ENCODE measurements around the gene MSL2. TPM values are rescaled to one million over a fixed set of nuclear protein-coding genes. Genes with fewer than 3 reads are reported as not detected.
"Not testable (repeated sequence)": the region's sequence is repeated elsewhere in the genome, so short reads cannot be mapped to it uniquely, and the experiment has no call there.

Gene MSL2
- total and polyA plus RNA-seq, 9 donors, result 14.3 to 47.9 (median 39.4) TPM

DNA sequence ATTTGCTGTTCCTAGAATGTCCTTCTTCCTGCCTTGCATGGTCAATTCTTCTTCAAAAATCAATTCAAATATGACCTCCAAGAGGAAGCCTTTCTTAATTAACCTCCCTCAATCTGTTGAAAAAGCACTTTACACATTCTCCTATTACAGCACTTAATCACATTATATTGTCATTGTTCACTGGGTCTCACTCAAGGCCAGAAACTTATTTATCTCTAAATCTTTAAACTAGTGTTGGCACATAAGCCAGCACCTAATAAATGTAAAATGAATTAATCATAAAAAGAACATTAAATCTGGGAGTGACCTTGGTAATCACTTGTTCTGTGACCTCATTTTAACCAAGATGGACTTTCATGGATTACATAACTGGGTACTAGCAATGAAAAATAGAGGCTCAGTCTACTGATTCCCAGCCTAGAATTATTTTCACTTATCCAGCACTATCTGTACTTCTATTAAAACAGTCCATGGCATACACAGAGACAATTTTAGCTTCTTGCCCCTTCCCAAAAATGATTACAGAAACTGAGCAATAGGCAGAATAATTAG is 22.1 kb downstream of the MSL2 start:
- TF ChIP-seq, protein P1, sequence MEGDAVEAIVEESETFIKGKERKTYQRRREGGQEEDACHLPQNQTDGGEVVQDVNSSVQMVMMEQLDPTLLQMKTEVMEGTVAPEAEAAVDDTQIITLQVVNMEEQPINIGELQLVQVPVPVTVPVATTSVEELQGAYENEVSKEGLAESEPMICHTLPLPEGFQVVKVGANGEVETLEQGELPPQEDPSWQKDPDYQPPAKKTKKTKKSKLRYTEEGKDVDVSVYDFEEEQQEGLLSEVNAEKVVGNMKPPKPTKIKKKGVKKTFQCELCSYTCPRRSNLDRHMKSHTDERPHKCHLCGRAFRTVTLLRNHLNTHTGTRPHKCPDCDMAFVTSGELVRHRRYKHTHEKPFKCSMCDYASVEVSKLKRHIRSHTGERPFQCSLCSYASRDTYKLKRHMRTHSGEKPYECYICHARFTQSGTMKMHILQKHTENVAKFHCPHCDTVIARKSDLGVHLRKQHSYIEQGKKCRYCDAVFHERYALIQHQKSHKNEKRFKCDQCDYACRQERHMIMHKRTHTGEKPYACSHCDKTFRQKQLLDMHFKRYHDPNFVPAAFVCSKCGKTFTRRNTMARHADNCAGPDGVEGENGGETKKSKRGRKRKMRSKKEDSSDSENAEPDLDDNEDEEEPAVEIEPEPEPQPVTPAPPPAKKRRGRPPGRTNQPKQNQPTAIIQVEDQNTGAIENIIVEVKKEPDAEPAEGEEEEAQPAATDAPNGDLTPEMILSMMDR (IDR thresholded peaks at IDR 0.05), result no peak
- no peak for TF ChIP-seq EP300 (IDR thresholded peaks at IDR 0.05)
- no peak for TF ChIP-seq POLR2A (IDR thresholded peaks at IDR 0.05)
- Histone ChIP-seq H3K9me3 (no peaks in the 10 kb centered on the region), H3K27ac (no peak overlapping the region), H3K4me1 (ENCODE audit: insufficient read depth) (peaks cover 1% of the 10 kb centered on the region), H3K36me3 (no peaks in the 10 kb centered on the region), H3K27me3 (no peaks in the 10 kb centered on the region), H3K4me3 (no peak overlapping the region)
- no peak for DNase-seq
- intact Hi-C loops (cut with DNase I), result no loop called here

DNA sequence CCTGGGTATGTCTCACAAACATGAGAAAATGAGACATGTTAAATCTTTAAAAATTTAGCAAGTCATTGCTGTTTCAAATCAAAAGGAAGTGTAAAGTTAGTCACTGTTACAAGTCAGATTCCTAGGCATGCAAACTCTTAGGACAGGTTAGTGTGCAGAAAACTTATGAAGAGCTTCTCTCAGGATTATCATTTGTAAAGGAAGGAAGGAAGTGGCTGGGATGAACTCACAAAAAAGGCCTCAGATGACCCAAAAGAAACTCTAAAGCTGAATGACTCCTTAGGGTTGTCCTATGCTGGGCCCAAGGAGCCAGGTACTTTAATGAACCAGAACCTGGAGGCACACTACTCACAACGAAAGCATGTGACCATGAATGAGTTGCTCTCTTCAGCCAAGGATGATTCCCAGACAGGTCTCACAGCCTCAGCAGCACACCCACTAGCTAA is 25.0 kb downstream of the MSL2 start:
- Histone ChIP-seq H3K36me3 (no peaks in the 10 kb centered on the region), H3K27ac (no peak overlapping the region), H3K27me3 (no peaks in the 10 kb centered on the region), H3K4me1 (ENCODE audit: insufficient read depth) (peaks cover 3% of the 10 kb centered on the region), H3K9me3 (no peaks in the 10 kb centered on the region), H3K4me3 (no peak overlapping the region)
- no peak for DNase-seq
- 47 to 61% (median 58%) methylated on average over 1 of the region's 1 CpG for WGBS, 3 donors
- intact Hi-C loops (cut with DNase I), result no loop called here
- TF ChIP-seq, protein P1 (IDR thresholded peaks at IDR 0.05), result no peak
- no peak for TF ChIP-seq EP300 (IDR thresholded peaks at IDR 0.05)
- TF ChIP-seq POLR2A (IDR thresholded peaks at IDR 0.05), result no peak

DNA sequence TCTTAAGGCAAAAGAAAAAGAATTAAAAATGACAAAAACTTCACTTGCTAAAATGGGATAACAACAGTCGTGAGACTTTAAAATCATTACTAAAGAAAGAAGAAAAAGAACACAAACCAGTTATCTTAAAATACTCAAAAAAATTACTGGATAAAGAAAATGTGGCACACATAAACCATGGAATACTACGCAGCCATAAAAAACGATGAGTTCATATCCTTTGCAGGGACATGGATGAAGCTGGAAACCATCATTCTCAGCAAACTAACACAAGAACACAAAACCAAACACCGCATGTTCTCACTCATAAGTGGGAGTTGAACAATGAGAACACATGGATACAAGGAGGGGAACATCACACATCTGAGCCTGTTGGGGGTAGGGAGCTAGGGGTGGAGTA is 27.9 kb downstream of the MSL2 start:
- DNase-seq; H3K36me3 ChIP-seq; intact Hi-C loops (cut with DNase I); H3K4me1 ChIP-seq (ENCODE audit: insufficient read depth); H3K27ac ChIP-seq; H3K9me3 ChIP-seq; H3K27me3 ChIP-seq; H3K4me3 ChIP-seq: not testable (repeated sequence)
- WGBS, 3 donors, result 90 to 94% (median 92%) methylated on average over 4 of the region's 4 CpGs

DNA sequence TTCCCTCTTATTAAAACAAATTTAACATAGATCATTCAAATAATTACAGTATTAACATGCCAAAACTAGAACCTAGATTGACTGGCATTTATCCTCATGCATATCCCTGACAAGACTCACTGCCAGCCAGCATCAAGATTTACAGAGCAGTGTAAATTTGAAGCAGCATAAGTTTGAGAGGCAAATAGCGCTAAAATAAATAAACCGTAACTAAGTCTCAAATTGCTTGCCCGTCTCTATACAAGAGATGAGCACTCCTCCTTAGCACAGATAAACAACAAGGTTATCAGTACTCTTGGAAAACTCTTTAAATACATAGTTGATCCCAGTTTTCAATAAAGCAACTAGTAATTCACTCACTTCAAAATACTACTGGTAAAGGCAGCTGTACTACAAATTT is 29.6 kb downstream of the MSL2 start:
- TF ChIP-seq, protein P1 (IDR thresholded peaks at IDR 0.05), result no peak
- no peak for TF ChIP-seq POLR2A (IDR thresholded peaks at IDR 0.05)
- TF ChIP-seq EP300 (IDR thresholded peaks at IDR 0.05), result no peak
- Histone ChIP-seq H3K9me3 (no peaks in the 10 kb centered on the region), H3K36me3 (no peaks in the 10 kb centered on the region), H3K27me3 (no peaks in the 10 kb centered on the region), H3K27ac (no peak overlapping the region), H3K4me1 (ENCODE audit: insufficient read depth) (peaks cover 11% of the 10 kb centered on the region), H3K4me3 (no peak overlapping the region)
- intact Hi-C loops (cut with DNase I), result no loop called here
- DNase-seq, result no peak
- WGBS, 3 donors, result 53 to 74% (median 61%) methylated on average over 3 of the region's 3 CpGs

DNA sequence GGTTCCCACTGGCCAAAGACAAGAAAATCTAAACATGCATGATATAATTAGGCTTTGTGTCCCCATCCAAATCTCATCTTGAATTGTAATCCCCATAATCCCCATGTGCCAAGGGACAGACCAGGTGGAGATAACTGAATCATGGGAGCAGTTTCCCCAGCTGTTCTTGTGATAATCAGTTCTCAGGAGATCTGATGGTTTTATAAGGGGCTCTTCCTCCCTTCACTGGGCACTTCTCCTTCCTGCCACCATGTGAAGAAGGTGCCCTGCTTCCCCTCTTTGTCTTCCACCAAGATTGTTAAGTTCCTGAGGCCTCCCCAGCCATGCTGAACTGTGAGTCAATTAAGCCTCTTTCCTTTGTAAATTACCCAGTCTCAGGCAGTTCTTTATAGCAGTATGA is 32.5 kb downstream of the MSL2 start:
- peaks cover 11% of the 10 kb centered on the region for H3K4me1 ChIP-seq (ENCODE audit: insufficient read depth)
- H3K36me3 ChIP-seq; H3K27me3 ChIP-seq; H3K27ac ChIP-seq; H3K4me3 ChIP-seq; intact Hi-C loops (cut with DNase I); DNase-seq; H3K9me3 ChIP-seq: not testable (repeated sequence)

DNA sequence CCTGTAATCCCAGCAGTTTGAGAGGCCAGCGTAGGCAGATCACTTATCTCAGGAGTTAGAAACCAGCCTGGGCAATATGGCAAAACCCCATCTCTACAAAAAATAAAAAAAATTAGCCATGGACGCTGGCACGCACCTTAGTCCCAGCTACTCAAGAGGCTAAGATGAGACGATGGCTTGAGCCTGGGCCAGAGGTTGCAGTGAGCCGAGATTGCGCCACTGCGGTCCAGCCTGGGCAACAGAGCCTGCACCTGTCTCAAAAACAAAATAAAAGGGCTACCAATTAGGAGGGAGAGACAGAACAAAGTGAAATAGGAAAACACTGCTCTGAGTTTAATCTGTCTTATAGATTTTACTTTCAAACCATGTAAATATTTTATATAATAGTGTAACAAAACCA is 33.8 kb downstream of the MSL2 start:
- 89 to 93% (median 93%) methylated on average over 7 of the region's 7 CpGs for WGBS, 3 donors
- TF ChIP-seq, protein P1 (IDR thresholded peaks at IDR 0.05), result no peak
- Histone ChIP-seq H3K9me3 (no peaks in the 10 kb centered on the region), H3K4me3 (no peak overlapping the region), H3K36me3 (no peaks in the 10 kb centered on the region), H3K4me1 (ENCODE audit: insufficient read depth) (peaks cover 11% of the 10 kb centered on the region), H3K27me3 (no peaks in the 10 kb centered on the region), H3K27ac (no peak overlapping the region)
- intact Hi-C loops (cut with DNase I), result no loop called here
- DNase-seq, result no peak

Measured in ovary (tissue), 9 donors.